ENCODE results near the gene AHCTF1.

AHCTF1 gene

GRCh38 chr1:246793356-246793896 is 138.3 kb downstream of the AHCTF1 start:
- no peak for DNase-seq (ENCODE audit: low read depth)
- H3K4me3 ChIP-seq (ENCODE audit: low read length) = no peak overlapping the region
- TF ChIP-seq CTCF (conservative IDR thresholded peaks at IDR 0.05; ENCODE audit: low read depth, low read length) = no peak

- no peak for DNase-seq (ENCODE audit: low read depth)
- no peak for TF ChIP-seq CTCF (conservative IDR thresholded peaks at IDR 0.05; ENCODE audit: low read depth, low read length)
- H3K4me3 ChIP-seq (ENCODE audit: low read length) = no peak overlapping the region
These were observed 139.1 kb downstream of the AHCTF1 start for GRCh38 chr1:246792603-246793002.

GRCh38 chr1:246791303-246791918 is 140.3 kb downstream of the AHCTF1 start:
- TF ChIP-seq CTCF (conservative IDR thresholded peaks at IDR 0.05; ENCODE audit: low read depth, low read length) = no peak
- no peak overlapping the region for H3K4me3 ChIP-seq (ENCODE audit: low read length)
- DNase-seq (ENCODE audit: low read depth) = no peak

GRCh38 chr1:246790833-246791232 is 140.9 kb downstream of the AHCTF1 start:
- no peak for DNase-seq (ENCODE audit: low read depth)
- no peak for TF ChIP-seq CTCF (conservative IDR thresholded peaks at IDR 0.05; ENCODE audit: low read depth, low read length)
- H3K4me3 ChIP-seq (ENCODE audit: low read length) = no peak overlapping the region

GRCh38 chr1:246790364-246790763 is 141.4 kb downstream of the AHCTF1 start:
- no peak for TF ChIP-seq CTCF (conservative IDR thresholded peaks at IDR 0.05; ENCODE audit: low read depth, low read length)
- no peak overlapping the region for H3K4me3 ChIP-seq (ENCODE audit: low read length)
- DNase-seq (ENCODE audit: low read depth) = no peak

- TF ChIP-seq CTCF (conservative IDR thresholded peaks at IDR 0.05; ENCODE audit: low read depth, low read length) = no peak
These were observed 142.1 kb downstream of the AHCTF1 start for GRCh38 chr1:246789454-246790339.

More at GRCh38 chr1:246789454-246790339, 142.1 kb downstream of the AHCTF1 start:
- no peak for DNase-seq (ENCODE audit: low read depth)
- H3K4me3 ChIP-seq (ENCODE audit: low read length) = no peak overlapping the region
